ENCODE measurements around the gene ARG1.

DNA sequence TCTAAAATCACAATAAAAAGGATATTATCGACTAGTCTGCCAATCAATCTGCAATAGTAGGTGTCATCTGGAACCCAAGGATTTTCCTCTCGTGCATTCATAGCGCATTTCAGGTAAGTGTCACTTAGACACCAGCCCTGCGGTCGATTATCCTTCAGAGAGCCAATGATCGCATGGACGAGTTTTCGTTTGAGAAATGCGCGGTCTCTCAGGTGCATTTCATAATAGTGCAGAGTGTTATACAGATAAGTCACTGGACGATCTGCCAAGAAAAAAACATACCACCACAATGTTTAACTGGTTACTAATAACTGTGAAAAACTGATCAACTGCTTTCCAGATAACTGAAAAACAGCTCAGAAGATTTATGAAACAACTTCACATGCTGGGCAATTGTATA is 21.0 kb downstream of the ARG1 start:
- TF ChIP-seq, protein P1, sequence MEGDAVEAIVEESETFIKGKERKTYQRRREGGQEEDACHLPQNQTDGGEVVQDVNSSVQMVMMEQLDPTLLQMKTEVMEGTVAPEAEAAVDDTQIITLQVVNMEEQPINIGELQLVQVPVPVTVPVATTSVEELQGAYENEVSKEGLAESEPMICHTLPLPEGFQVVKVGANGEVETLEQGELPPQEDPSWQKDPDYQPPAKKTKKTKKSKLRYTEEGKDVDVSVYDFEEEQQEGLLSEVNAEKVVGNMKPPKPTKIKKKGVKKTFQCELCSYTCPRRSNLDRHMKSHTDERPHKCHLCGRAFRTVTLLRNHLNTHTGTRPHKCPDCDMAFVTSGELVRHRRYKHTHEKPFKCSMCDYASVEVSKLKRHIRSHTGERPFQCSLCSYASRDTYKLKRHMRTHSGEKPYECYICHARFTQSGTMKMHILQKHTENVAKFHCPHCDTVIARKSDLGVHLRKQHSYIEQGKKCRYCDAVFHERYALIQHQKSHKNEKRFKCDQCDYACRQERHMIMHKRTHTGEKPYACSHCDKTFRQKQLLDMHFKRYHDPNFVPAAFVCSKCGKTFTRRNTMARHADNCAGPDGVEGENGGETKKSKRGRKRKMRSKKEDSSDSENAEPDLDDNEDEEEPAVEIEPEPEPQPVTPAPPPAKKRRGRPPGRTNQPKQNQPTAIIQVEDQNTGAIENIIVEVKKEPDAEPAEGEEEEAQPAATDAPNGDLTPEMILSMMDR (IDR thresholded peaks at IDR 0.05): no peak
- TF ChIP-seq POLR2A (IDR thresholded peaks at IDR 0.05): no peak
- TF ChIP-seq POLR2AphosphoS5 (IDR thresholded peaks at IDR 0.05): no peak
- TF ChIP-seq EP300 (IDR thresholded peaks at IDR 0.05): no peak
